Prostate gland (tissue), 2 donors: ENCODE measurements around the gene VPS37C.

Experiments used
- CTCF ChIP-seq, 4 experiments: fragments of 200-600 bp in 2 of 4; fragments of 450-650 bp in 2 of 4; sonication (generic) in 2 of 4; IDR thresholded peaks; 1 replicate in 3 of 4; 2 replicates in 1 of 4; pipeline ENCODE4 v1.5.1; 2016 to 2019; ENCODE audit warnings: antibody characterized with exemption in 4 of 4, mild to moderate bottlenecking in 2 of 4, moderate library complexity in 2 of 4
- POLR2A ChIP-seq: fragments of 450-650 bp; IDR thresholded peaks from one replicate; pipeline ENCODE4 v1.6.1; 2016; ENCODE audit warnings: antibody characterized with exemption, mild to moderate bottlenecking
- POLR2AphosphoS5 ChIP-seq: sonication (generic); formaldehyde crosslinking; IDR thresholded peaks from one replicate; pipeline ENCODE4 v1.6.1; 2017; ENCODE audit warnings: antibody characterized with exemption

DNA sequence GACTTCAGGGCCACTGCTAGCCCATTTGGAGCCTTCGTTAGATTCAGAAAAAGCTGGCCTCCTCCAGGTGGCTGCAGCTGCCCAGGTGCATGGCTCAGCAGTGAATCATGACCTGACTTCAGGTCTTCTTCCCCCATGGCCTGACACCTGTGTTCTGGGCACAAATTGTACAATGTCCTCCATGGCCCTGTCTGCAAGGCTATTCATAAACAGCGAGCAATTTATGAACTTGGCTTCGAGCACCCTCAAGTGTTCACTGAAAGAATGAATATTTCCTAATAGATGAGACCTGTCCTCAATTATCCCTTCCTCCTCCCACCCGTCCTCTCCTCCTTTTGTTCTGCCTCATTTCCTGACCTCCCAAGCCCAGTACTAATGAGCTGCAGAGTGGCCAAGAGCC, 12.2 kb upstream of the VPS37C start:
- TF ChIP-seq CTCF (IDR thresholded peaks at IDR 0.05) (peak in 2 of 4 experiments; percentile 10 to 33), POLR2AphosphoS5 (no peak), POLR2A (no peak)
